GM21515 (cell line): ENCODE results near the gene PRXL2A.

ENCODE experiments used
- ATAC-seq: cut with Tn5 transposase; IDR thresholded peaks from one replicate; pipeline ENCODE4 v1.9.1; 2021; ENCODE audit not compliant: unreplicated experiment

PRXL2A gene

DNA sequence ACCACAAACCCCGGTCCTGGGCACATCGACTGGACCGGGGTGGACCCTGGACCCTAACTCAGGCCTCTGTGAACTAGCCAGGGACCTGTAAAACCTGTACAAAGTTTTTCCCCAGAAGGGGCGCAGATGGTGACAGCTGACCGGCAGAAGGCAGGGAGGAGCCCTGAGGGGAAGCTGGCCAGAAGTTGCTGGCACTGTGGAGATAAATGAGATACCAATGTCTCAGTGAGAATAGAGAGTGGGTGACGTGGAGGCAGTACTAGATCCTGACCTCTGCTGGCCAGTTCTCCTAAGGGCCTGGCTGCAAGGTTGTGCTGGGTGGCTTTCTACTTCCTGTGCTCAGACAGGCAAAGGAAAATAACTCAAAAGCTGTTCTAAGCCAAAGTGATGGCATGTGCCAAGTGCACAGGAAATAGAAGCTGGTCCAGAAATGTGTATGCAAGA is 35.2 kb downstream of the PRXL2A start:
- ATAC-seq, result no peak

DNA sequence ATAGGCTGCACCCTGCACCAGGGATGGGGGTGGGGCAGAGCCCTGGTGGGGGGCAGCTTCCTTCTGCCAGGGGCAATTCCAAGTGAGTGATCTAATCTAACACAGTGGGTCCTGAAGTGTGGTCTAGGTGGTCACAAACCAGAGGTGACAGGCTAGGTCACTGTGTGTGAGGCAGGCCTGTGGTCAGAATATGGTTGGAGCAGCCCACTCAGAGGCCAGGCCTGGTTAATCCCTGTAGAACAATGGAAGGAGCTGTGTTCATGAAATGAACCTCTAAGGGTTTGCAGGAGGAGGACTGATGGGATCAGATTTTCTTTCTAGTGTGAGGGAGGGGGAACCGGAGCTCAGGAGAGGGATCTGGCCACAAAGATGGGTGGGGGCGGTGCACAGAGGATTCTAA is 35.8 kb downstream of the PRXL2A start:
- ATAC-seq, result no peak

DNA sequence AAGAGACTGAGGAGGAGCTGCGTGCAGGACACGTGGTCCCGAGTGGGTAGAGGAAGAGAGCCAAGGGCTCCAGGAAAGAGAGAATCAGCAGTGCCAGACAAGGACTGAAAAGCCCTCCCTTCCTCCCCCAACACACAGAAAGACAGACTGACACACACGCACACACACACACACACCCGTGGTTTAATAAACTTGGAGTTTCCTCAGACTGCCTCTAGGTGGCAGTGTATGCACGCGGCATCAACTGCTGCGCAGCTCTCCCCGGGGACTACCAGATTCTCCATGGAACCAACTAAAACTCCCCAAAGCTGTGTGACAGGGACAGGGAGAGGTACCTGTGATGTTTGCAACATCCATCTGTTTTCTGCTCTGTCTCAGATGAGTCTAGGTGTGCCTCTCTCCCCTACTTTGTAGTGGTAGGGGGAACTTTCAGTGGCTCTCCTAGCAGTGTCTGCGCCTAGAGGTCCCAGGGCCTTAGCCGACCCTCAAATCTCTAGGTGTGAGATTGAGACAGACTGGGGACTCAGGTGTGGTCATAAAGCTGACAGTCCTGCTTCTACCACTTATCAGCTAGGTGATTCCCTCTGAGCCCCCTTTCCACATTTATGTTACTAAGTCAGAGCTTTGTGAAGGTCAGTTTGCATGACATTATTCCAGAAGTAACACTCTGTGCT is 36.4 kb downstream of the PRXL2A start:
- peak; percentile 81 for ATAC-seq

GRCh38 chr10:80447436-80448190 is 39.3 kb downstream of the PRXL2A start:
- no peak for ATAC-seq

GRCh38 chr10:80448209-80448942 is 40.0 kb downstream of the PRXL2A start:
- no peak for ATAC-seq

- ATAC-seq, result no peak
Measured at GRCh38 chr10:80449520-80449919, 41.2 kb downstream of the PRXL2A start.

DNA sequence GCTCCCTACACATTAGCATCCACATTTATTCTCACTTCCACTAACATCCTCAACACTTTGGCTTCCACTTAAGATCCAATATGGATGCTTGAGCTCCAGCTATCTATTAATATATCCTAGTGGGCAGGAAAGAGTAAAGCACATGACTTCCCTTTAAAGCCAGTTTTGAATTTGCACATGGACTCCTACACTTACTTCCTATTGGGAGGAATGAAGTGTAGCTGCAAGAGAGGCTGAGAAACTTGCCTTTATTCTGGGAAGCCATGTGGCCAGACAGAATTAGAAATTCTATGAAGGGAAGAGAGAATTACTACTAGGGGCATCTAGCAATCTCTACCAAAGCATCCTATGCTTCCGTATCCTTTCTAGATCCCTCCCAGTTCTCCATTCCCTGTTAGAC is 42.8 kb downstream of the PRXL2A start:
- no peak for ATAC-seq

DNA sequence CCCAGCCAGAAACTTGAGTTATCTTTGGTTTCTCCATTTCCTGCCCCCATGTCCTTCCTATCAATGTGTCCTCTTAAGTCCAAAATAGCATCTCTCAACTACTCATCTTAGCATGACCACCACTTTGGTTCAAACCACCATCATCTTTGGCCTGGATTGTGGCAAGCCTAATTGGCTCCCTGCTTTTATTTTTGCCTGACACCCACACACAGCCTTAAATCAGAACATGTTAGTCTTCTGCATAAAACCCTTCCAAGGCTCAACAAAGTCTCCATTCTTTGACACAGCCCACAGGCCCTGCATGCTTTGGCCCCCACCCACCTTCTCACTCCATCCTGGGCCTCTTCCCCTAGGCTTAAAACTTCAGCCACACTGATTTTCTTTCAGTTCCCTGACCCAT is 43.7 kb downstream of the PRXL2A start:
- no peak for ATAC-seq

DNA sequence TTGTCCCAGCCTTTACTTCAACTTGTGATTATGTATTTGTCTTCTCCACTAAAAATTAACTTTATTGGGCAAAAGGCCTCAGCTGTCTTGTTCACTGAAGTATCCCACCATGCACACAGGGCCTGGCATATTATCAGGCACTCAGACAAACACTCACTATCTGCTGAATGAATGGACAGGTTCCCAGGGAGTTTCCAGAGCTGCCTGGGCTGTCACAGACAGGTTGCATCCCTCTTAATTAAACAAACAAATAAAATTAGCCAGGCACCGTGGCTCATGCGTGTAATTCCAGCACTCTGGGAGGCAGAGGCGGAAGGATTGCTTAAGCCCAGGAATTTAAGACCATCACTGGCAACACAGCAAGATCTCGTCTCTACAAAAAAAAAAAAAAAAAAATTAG is 44.3 kb downstream of the PRXL2A start:
- no peak for ATAC-seq

DNA sequence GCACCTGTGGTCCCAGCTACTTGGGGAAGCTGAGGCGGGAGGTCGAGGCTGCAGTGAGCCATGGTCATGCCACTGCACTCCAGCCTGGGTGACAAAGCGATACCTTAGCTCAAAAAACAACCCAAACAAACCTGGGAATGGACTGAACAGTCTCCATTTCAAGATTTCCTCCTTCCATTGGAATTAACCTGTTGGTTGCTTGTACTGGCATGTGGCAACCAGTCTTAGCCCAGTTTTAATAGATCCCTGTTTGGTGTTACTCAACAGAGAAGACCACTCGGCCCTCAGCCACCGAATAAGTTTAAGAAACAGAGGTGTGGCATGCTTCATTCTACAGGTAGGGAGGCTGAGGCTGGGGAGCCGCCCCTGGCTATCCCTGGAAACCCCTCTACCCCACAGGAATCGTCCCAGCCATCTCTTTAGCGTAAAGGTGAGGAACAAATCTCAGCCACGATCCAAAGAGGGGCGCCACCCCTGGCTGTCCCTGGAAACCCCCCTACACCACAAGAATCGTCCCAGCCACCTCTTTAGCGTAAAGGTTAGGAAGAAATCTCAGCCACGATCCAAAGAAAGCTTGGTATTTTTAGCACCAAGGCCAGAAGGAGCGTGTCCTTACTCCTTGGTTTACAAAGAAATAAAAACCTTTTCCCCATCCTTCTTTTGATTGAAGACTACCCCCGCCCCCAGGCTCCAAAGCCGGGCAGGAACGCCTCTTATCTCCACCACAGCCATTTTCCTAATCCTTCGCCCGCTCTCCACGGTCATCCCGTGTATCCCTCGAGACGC is 44.9 kb downstream of the PRXL2A start:
- no peak for ATAC-seq

DNA sequence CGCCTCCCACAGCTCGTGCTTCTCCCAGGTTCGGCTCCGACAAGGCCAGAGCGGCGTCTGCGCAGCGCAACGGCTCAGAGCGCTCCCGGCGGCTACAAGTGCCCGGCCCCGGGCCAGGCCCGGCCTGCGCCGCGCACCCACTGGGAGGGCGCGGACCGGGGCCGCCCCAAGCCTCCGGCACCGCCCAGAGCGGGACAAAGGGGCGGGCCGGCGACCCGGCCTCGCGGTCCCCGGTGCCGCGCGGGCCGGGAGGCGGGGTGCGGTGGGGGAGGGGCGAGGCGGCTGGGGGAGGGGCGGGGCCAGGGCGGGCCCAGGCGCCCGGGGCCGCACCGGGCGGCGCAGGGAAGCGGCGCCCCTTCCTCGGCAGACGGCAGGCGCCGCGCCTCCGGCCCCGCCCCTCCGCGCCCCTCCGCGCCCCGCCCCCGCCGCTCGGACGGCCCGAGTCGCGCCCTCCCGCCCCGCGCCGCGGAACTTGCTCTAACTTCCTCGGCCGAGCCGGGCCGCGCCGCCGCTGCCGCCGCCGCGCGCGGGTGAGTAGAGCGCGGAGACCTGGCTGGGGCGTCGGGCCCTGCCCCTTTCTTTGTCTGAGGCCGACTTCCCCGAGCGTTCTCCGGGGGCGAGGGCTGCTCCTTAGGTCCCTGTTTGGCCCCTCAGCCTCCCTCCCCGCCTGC is 45.6 kb downstream of the PRXL2A start, which contains the start of gene TSPAN14:
Gene TSPAN14 (plus strand): TSS at position 469 of the 671 bp plus-strand sequence. CDS start 34,924 bp downstream, outside the sequence.
- peak; percentile 63 for ATAC-seq

DNA sequence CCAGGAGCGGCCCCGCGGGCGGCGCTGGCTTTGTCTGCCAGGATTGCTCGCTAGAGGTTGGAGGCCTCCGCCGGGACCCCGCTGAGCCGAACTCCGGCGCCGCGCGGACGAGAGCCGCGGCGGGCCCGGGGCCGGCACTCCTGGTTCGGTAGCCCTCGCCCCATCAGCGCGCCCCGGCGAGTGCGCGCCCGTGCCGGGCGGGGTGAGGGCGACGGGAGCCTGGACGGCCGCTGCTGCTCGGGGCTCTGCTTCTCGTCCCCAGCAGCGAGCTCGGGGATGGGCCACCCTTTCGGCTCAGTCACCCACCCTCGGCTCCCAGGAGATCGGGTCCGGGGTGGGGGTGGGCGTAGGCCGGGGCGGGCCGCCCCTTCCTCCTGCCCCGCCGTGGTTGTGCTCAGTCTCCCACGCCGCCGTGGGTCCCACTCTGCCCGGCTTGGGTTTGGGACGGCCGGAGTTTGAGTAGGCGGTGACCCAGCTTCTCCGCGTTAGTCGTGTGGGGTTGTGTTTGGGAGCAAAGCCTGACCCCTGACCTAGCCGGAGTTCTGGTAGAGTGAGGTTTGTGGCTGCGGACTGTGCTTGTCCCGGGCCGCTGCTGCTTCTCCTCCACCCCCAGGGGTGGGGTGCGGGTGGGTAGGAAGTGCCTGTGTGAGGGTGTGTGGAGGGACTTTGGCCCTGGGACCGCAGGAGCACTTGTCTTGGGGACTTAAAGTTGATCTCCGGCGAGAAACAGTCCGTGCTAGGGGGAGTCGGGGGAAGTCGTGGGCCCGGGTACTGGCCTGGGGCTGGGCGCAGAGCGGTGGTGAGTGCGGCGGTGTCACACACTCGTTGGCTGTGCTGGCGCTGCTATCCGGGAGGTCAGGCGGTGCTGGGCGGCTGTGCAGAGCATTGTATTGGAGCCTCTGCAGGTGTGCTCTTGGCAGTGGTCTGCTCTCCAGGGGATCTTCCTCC is 46.4 kb downstream of the PRXL2A start:
- peak; percentile 23 for ATAC-seq

DNA sequence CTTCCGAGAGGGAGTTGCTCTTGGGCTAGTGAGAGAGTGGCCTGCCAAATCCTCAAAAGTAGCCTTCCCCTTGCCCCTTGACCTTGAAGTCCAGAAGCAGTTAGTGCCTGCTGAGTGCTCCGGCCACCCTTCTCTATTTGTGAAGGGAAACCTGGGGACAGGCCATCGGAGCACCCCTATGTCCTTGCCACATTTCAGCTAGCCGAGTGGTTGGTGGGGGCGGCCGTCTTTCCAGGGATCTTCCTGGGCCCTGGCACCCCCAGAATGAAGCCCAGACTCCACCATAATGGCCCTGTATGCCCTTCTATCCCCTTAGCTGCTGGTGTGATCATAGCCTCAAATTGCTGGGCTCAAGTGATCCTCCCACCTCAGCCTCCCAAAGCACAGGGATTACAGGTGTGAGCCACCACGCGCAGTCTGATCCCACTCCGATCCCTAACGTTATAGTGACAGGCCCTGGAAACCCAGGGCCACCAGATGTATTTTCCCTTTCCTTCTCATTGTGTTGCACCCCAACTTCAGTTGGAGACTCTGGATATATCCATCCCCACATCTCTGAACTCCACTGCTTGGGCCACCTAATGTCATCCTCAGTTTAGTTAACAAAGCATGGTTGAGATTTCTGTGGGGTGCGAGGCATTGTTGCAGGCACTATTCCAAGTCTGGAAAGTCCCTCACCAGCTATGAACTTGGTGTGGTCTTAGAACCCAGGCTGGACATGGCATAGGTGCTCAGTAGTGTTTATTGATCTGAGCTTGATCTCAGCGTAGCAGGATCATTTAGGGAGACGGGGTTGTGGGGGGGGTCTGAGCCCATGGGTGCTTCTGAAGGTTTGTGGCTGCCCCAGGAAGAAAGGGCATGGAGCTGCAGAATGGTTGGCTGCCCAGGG is 47.4 kb downstream of the PRXL2A start:
- no peak for ATAC-seq

DNA sequence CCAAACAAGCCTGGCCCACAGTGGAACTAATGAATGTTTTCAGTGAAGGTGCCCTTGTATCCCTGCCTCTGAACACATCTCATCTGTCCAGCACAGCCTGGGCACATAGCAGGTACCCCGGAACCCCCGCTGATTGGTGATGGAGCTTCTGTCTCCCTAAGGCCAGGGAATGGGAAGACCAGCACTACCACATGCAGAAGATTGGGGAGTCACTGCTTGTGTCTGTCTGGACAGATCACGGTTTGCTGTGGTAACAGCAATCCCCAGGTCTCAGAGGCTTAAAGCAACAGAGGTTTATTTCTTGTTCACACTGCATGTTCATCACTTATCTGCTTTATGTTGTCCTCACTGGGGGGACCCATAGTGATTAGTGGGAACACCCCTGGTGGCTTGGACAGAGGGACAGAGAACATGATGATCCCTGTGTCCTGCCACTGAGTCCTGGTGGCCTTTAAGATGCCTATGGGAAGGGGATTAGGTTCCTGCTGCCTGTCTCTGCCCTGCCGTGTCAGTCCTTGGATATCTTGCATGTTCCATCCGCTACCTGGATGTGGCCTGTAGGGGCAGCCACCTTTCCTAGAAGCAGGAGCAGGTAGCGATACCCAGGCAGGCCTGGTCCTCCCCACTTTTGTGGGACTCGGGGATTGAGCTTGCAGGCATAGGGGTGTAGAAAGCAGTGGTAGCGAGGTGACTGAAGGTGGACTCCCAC is 49.4 kb downstream of the PRXL2A start:
- no peak for ATAC-seq

DNA sequence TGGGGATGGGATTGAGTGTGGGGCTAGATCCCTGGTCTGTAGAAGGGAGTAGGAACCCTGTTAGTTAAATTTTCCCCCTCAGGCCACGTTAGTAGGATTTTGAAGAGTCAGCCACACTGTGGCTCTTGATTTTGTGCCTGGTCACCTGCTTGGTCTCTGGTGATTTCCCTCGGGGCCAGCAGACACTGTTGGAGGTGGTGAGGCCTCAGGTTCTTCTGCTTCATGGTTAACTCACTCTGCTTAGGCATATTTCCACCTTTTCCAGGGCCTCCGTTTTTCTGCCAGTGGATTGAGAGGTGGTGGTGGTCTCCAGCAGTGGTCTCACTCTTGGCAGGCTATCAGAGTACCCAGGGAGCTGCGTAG is 49.9 kb downstream of the PRXL2A start:
- ATAC-seq, result no peak

GRCh38 chr10:80458638-80459037 is 50.3 kb downstream of the PRXL2A start:
- ATAC-seq, result no peak

DNA sequence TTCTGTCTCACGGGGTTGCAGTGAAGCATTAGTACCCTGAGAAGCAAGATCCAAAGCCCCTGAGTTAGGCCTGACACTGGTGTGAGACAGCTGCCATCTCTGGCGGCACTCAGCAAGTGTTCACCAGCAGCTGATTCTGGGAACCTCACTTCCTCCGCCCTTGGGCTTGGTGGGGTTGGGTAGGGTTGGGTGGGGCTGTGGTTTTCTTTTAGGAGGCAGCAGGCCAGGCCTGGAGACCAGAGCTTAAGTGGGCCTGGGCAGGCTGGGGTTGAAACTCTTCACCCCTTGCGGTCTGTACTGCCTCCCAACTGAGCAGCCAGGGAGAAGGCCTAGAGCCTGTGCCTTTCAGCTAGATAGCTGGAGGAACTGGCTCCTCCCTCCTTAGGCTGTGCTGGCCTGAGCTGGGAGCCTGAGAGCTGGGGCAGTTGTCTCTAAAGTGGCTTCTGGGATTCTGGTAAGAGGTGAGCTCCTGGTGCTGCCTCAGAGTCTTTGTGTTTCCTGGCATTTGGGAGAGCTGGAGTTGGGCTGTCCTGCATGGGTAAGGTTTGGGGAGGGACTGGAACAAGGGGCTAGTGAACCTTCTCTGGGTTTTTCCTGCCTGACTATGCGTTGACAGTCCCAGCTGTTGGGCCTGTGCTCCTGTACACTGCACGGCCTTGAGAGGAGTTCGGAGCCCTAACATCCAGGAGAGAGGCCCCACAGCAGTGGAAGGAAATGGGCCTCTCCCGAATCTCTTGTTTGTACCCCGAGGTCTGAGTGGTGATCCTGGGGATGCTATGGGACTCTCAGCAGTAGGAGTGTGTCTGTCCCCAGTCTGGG is 50.9 kb downstream of the PRXL2A start:
- peak; percentile 54 for ATAC-seq
